ENCODE results near the gene IRS1.

The IRS1 gene

GRCh38 chr2:226720948-226721347 lies 78.7 kb downstream of the IRS1 start:
- no peak for DNase-seq (ENCODE audit: low read depth)

GRCh38 chr2:226717719-226718118 lies 81.9 kb downstream of the IRS1 start:
- DNase-seq (ENCODE audit: low read depth): no peak

- no peak for DNase-seq (ENCODE audit: low read depth)
These were observed 83.5 kb downstream of the IRS1 start for GRCh38 chr2:226716126-226716525.

- no peak for DNase-seq (ENCODE audit: low read depth)
These were observed 84.2 kb downstream of the IRS1 start for GRCh38 chr2:226715347-226715990.

GRCh38 chr2:226712941-226713340 lies 86.7 kb downstream of the IRS1 start:
- DNase-seq (ENCODE audit: low read depth): no peak

GRCh38 chr2:226711606-226712296 lies 87.9 kb downstream of the IRS1 start:
- DNase-seq (ENCODE audit: low read depth): no peak

- DNase-seq (ENCODE audit: low read depth): no peak
These were observed 92.1 kb downstream of the IRS1 start for GRCh38 chr2:226707499-226707898.

- DNase-seq (ENCODE audit: low read depth): no peak
These were observed 93.7 kb downstream of the IRS1 start for GRCh38 chr2:226705965-226706364.

- no peak for DNase-seq (ENCODE audit: low read depth)
These were observed 94.3 kb downstream of the IRS1 start for GRCh38 chr2:226705133-226705886.

GRCh38 chr2:226703514-226703913 lies 96.1 kb downstream of the IRS1 start:
- DNase-seq (ENCODE audit: low read depth): no peak

GRCh38 chr2:226702376-226702775 lies 97.2 kb downstream of the IRS1 start:
- DNase-seq (ENCODE audit: low read depth): no peak

GRCh38 chr2:226701052-226701451 lies 98.6 kb downstream of the IRS1 start:
- DNase-seq (ENCODE audit: low read depth): no peak

- no peak for DNase-seq (ENCODE audit: low read depth)
These were observed 100.3 kb downstream of the IRS1 start for GRCh38 chr2:226699321-226699720.

GRCh38 chr2:226698671-226699070 lies 100.9 kb downstream of the IRS1 start:
- DNase-seq (ENCODE audit: low read depth): no peak

GRCh38 chr2:226694586-226695284 lies 104.9 kb downstream of the IRS1 start:
- DNase-seq (ENCODE audit: low read depth): no peak

- DNase-seq (ENCODE audit: low read depth): no peak
These were observed 105.5 kb downstream of the IRS1 start for GRCh38 chr2:226694149-226694548.

GRCh38 chr2:226693521-226693920 lies 106.1 kb downstream of the IRS1 start:
- no peak for DNase-seq (ENCODE audit: low read depth)

- DNase-seq (ENCODE audit: low read depth): no peak
These were observed 107.0 kb downstream of the IRS1 start for GRCh38 chr2:226692521-226693126.

- no peak for DNase-seq (ENCODE audit: low read depth)
These were observed 108.4 kb downstream of the IRS1 start for GRCh38 chr2:226691255-226691654.

- no peak for DNase-seq (ENCODE audit: low read depth)
These were observed 109.1 kb downstream of the IRS1 start for GRCh38 chr2:226690461-226691024.

GRCh38 chr2:226687641-226688253 lies 111.9 kb downstream of the IRS1 start:
- no peak for DNase-seq (ENCODE audit: low read depth)

Data from HS-27A (cell line).